GF-D8 (cell line): ENCODE measurements around the gene BMX.

Experiments
- DNase-seq: peaks from one replicate; lab custom pipeline; 2025; lab: John Stamatoyannopoulos, UW

Gene BMX

GRCh38 chrX:15507005-15507404 lies 6.4 kb downstream of the BMX start:
- DNase-seq: no peak

- no peak for DNase-seq
Observed at GRCh38 chrX:15509845-15510244, 9.2 kb downstream of the BMX start.

GRCh38 chrX:15511563-15511962 lies 11.0 kb downstream of the BMX start:
- DNase-seq: no peak

- no peak for DNase-seq
Observed at GRCh38 chrX:15512401-15512965, 11.9 kb downstream of the BMX start.

GRCh38 chrX:15514279-15514678 lies 13.7 kb downstream of the BMX start:
- no peak for DNase-seq

- peak; percentile 68 for DNase-seq
Observed at GRCh38 chrX:15515931-15516330, 15.3 kb downstream of the BMX start.

GRCh38 chrX:15522464-15522863 lies 21.9 kb downstream of the BMX start:
- DNase-seq: no peak

- no peak for DNase-seq
Observed at GRCh38 chrX:15523088-15523487, 22.5 kb downstream of the BMX start.

GRCh38 chrX:15524417-15524816 lies 23.8 kb downstream of the BMX start:
- no peak for DNase-seq

GRCh38 chrX:15525664-15526416 lies 25.2 kb downstream of the BMX start:
- DNase-seq: no peak

- DNase-seq: no peak
Observed at GRCh38 chrX:15529165-15529564, 28.6 kb downstream of the BMX start.

- DNase-seq: no peak
Observed at GRCh38 chrX:15530318-15530717, 29.7 kb downstream of the BMX start.

GRCh38 chrX:15546745-15547144 lies 46.1 kb downstream of the BMX start:
- peak; percentile 66 for DNase-seq

- DNase-seq: no peak
Observed at GRCh38 chrX:15547356-15547755, 46.7 kb downstream of the BMX start.

GRCh38 chrX:15549189-15550012 lies 48.8 kb downstream of the BMX start:
- peak; percentile 51 for DNase-seq

- no peak for DNase-seq
Observed at GRCh38 chrX:15559227-15559626, 58.6 kb downstream of the BMX start.

GRCh38 chrX:15560924-15561323 lies 60.3 kb downstream of the BMX start:
- DNase-seq: no peak

GRCh38 chrX:15563056-15563455 lies 62.4 kb downstream of the BMX start:
- no peak for DNase-seq

- DNase-seq: peak; percentile 26
Observed at GRCh38 chrX:15564981-15565579, 64.5 kb downstream of the BMX start.

- DNase-seq: no peak
Observed at GRCh38 chrX:15566244-15566643, 65.6 kb downstream of the BMX start.

GRCh38 chrX:15567267-15567666 lies 66.7 kb downstream of the BMX start:
- DNase-seq: no peak

- DNase-seq: no peak
Observed at GRCh38 chrX:15567886-15568616, 67.4 kb downstream of the BMX start.
